K562 (cell line): ENCODE data around the gene PCBP2. TPM values are rescaled to one million over a fixed set of nuclear protein-coding genes. Genes with fewer than 3 reads are reported as not detected.

ENCODE experiments used
- BCLAF1 ChIP-seq, 2 experiments: fragments of 450-650 bp in 1 of 2; IDR thresholded peaks; 2 replicates each; pipeline ENCODE4 v1.6.1; 2011 to 2017; ENCODE audit warnings: low read depth in 2 of 2, antibody characterized with exemption in 1 of 2, borderline replicate concordance in 1 of 2, low read length in 1 of 2, mild to moderate bottlenecking in 1 of 2, mixed read lengths in 1 of 2; ENCODE audit not compliant: control insufficient read depth in 1 of 2
- CCAR2 ChIP-seq: fragments of 200-400 bp; formaldehyde crosslinking; IDR thresholded peaks from 2 replicates; pipeline ENCODE4 v1.6.1; 2017; ENCODE audit warnings: mild to moderate bottlenecking, low read depth, low read length
- CTCF ChIP-seq, 3 experiments: IDR thresholded peaks in 2 of 3; conservative IDR thresholded peaks in 1 of 3; 2 replicates each; pipeline ENCODE4 v1.5.1; 2011 to 2012; ENCODE audit warnings: low read length in 3 of 3, mild to moderate bottlenecking in 3 of 3, control low read depth in 2 of 3, improper control_type of control experiment in 1 of 3, inconsistent platforms in 1 of 3, low read depth in 1 of 3, mixed read lengths in 1 of 3, moderate library complexity in 1 of 3; ENCODE audit not compliant: insufficient read depth in 2 of 3
- DNMT1 ChIP-seq: fragments of 450-650 bp; IDR thresholded peaks from 2 replicates; pipeline ENCODE4 v1.6.1; 2016; ENCODE audit warnings: antibody characterized with exemption, mild to moderate bottlenecking
- ELK1 ChIP-seq: sonication (generic); formaldehyde crosslinking; IDR thresholded peaks from 2 replicates; pipeline ENCODE4 v1.8.1; 2022; ENCODE audit warnings: missing genetic modification reagents
- GABPB2 ChIP-seq: fragments of 250-450 bp; sonication (Bioruptor Pico); conservative IDR thresholded peaks from 2 replicates; pipeline ENCODE4 v1.5.1; 2021; ENCODE audit warnings: mild to moderate bottlenecking
- HEY1 ChIP-seq: fragments of 250-450 bp; sonication (Bioruptor Pico); IDR thresholded peaks from 2 replicates; pipeline ENCODE4 v1.5.0; 2020; ENCODE audit warnings: mild to moderate bottlenecking, moderate library complexity, borderline replicate concordance
- HIVEP1 ChIP-seq: fragments of 250-450 bp; sonication (Bioruptor Pico); IDR thresholded peaks from 2 replicates; pipeline ENCODE4 v1.4.0; 2020; ENCODE audit warnings: mild to moderate bottlenecking
- HNRNPUL1 ChIP-seq: fragments of 200-400 bp; formaldehyde crosslinking; IDR thresholded peaks from 2 replicates; pipeline ENCODE4 v1.6.1; 2017; ENCODE audit warnings: low read length
- HOXB6 ChIP-seq: fragments of 250-450 bp; sonication (Bioruptor Pico); IDR thresholded peaks from 2 replicates; pipeline ENCODE4 v1.5.1; 2022; ENCODE audit warnings: mild to moderate bottlenecking, borderline replicate concordance
- NCOA1 ChIP-seq: fragments of 450-650 bp; IDR thresholded peaks from 2 replicates; pipeline ENCODE4 v1.6.1; 2016; ENCODE audit warnings: low read depth
- PHF8 ChIP-seq: fragments of 200-600 bp; sonication (generic); IDR thresholded peaks from 2 replicates; pipeline ENCODE4 v1.6.1; 2012; ENCODE audit warnings: mixed run types, mild to moderate bottlenecking, inconsistent platforms, low read length, moderate library complexity, borderline replicate concordance
- RAD21 ChIP-seq, 2 experiments: fragments of 250-450 bp in 1 of 2; fragments of 450-650 bp in 1 of 2; sonication (Bioruptor Pico) in 1 of 2; formaldehyde crosslinking in 1 of 2; IDR thresholded peaks in 1 of 2; conservative IDR thresholded peaks in 1 of 2; 2 replicates each; pipeline versions ENCODE4 v1.4.0 to v1.8.0; 2020 to 2022; ENCODE audit warnings: mild to moderate bottlenecking in 2 of 2, moderate library complexity in 1 of 2
- RBM14 ChIP-seq: fragments of 200-400 bp; formaldehyde crosslinking; IDR thresholded peaks from 2 replicates; pipeline ENCODE4 v1.6.1; 2018; ENCODE audit warnings: low read depth, mild to moderate bottlenecking, low read length, moderate library complexity, borderline replicate concordance; ENCODE audit not compliant: insufficient read depth
- TRIM24 ChIP-seq, 2 experiments: fragments of 450-650 bp; IDR thresholded peaks; 2 replicates each; pipeline ENCODE4 v1.6.1; 2016
- ZNF24 ChIP-seq: fragments of 450-650 bp; IDR thresholded peaks from 2 replicates; pipeline ENCODE4 v1.6.1; 2016
- ZNF280A ChIP-seq: fragments of 450-650 bp; IDR thresholded peaks from 2 replicates; pipeline ENCODE4 v1.6.1; 2018; ENCODE audit warnings: mild to moderate bottlenecking, low read depth; ENCODE audit not compliant: partially characterized antibody
- ZNF707 ChIP-seq: fragments of 250-450 bp; sonication (Bioruptor Pico); conservative IDR thresholded peaks from 2 replicates; pipeline ENCODE4 v1.8.0; 2022; ENCODE audit warnings: inconsistent platforms, mild to moderate bottlenecking, moderate library complexity
- ZZZ3 ChIP-seq: fragments of 450-650 bp; IDR thresholded peaks from 2 replicates; pipeline ENCODE4 v1.6.1; 2016; ENCODE audit warnings: antibody characterized with exemption, mild to moderate bottlenecking, moderate library complexity
- polyA plus RNA-seq, 8 experiments: library from polyadenylated mRNA; depleted of rRNA in 4 of 8; stranded (reverse) in 5 of 8; unstranded in 3 of 8; fragments of >200 nt; fragmentation: Nextera tagmentation in 2 of 8; fragmentation: Illumina TruSeq in 1 of 8; extraction: Ambion mirVana in 2 of 8; extraction: Trizol in 1 of 8; gene quantifications; 2 replicates each; pipeline versions ENCODE4 v1.2.1 to v1.2.3, GENCODE V29; 2011 to 2014; ENCODE audit warnings: inconsistent platforms in 1 of 8, missing spikeins in 1 of 8
- total RNA-seq, 7 experiments: library from RNA; depleted of rRNA in 6 of 7; stranded (reverse); fragments of >200 nt in 6 of 7; fragmentation: Illumina TruSeq in 2 of 7; extraction: Trizol in 2 of 7; gene quantifications; 2 replicates each; pipeline versions ENCODE4 v1.2.1 to v1.2.3, GENCODE V29; 2011 to 2021; ENCODE audit warnings: low replicate concordance in 1 of 7

Gene PCBP2
- total and polyA plus RNA-seq, 9 of the 15 experiments (the other 6 are each of a cell fraction or from before 2014, with no cell fraction given) = 137 to 831 (median 328) TPM

GRCh38 chr12:53452159-53453077 is 516 bp downstream of the PCBP2 start (continued):
- TF ChIP-seq ELK1 (CRISPR knock-in tag) (no peak), RAD21 (CRISPR knock-in tag; conservative IDR thresholded peaks at IDR 0.05 in 1 of 2, IDR thresholded peaks at IDR 0.05 in 1 of 2) (peak in 1 of 2 experiments; percentile 16; a peak in 2 of 4 replicates), HNRNPUL1 (no peak), ZNF707 (no peak), BCLAF1 (IDR thresholded peaks at IDR 0.05; ENCODE audit: borderline replicate concordance in 1 of 2, control insufficient read depth in 1 of 2, low read depth in 2 of 2, low read length in 1 of 2) (no peak), RBM14 (0 out of 2 replicates have a peak, but pooled peaks have one; percentile 55), DNMT1 (no peak), HEY1 (no peak), PHF8 (peak; percentile 99), NCOA1 (peak; percentile 12; the same call in 1 of the 2 replicates), CCAR2 (no peak), ZZZ3 (peak; percentile 94), CTCF (IDR thresholded peaks at IDR 0.05 in 2 of 3, conservative IDR thresholded peaks at IDR 0.05 in 1 of 3; ENCODE audit: insufficient read depth in 2 of 3, low read depth in 1 of 3, low read length in 3 of 3) (peak; percentile 51 to 90 (median 64); a peak in 5 of 6 replicates), ZNF280A (no peak), TRIM24 (IDR thresholded peaks at IDR 0.05) (peak in 1 of 2 experiments; percentile 47; a peak in 2 of 4 replicates), HIVEP1 (CRISPR knock-in tag) (0 out of 2 replicates have a peak, but pooled peaks have one; percentile 14), HOXB6 (CRISPR knock-in tag) (no peak), ZNF24 (no peak), GABPB2 (CRISPR knock-in tag) (no peak)
